CD4-positive, alpha-beta T cell treated with Interferon gamma for 1 hour (primary cell): Measurements from ENCODE around the gene FASTKD2.

Experiments used
- DNase-seq: peaks from one replicate; pipeline ENCODE4 v3.0.0-alpha.2; 2020

Gene FASTKD2

DNA sequence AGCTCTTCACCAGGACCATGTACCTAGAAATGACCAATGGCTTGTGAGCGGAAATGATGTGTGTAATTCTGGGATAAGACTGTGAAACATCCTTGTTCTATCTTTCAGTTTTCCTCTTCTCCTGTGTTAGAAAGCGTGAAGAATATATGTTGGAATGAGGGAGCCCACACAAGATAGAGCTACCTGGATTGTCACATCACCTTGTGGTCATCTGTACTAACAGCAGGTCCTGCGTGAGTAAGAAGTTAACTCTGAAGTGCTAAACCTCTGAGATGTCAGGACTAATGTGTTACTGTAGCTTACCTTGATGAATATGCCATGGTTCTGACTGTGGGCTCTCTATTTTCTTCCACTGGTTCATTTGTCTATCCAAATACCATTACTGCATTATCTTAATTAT, 75.6 kb downstream of the FASTKD2 start:
- no peak for DNase-seq
